Spleen (tissue), 11 donors: Measurements from ENCODE around the gene ITPR2. TPM values are rescaled to one million over a fixed set of nuclear protein-coding genes. Genes with fewer than 3 reads are reported as not detected.

ENCODE experiments used
- DNase-seq: peaks from one replicate; pipeline ENCODE4 v3.0.0-alpha.2; 2020
- H3K27ac ChIP-seq, 8 donors: fragments of 200-600 bp; sonication (generic) in 7 of 8; 1 replicate in 4 of 8; 2 replicates in 4 of 8; pipeline versions ENCODE4 v1.5.0 to v1.8.0; 2016 to 2021; ENCODE audit warnings: inconsistent platforms in 4 of 8, mild to moderate bottlenecking in 4 of 8, moderate library complexity in 1 of 8
- H3K27me3 ChIP-seq, 7 donors: fragments of 200-600 bp; sonication (generic) in 6 of 7; replicated peaks in 1 of 7; 1 replicate in 4 of 7; 2 replicates in 3 of 7; pipeline versions ENCODE4 v1.5.0 to v1.8.0; 2016 to 2021; ENCODE audit warnings: inconsistent platforms in 3 of 7, mild to moderate bottlenecking in 1 of 7
- H3K36me3 ChIP-seq, 6 donors: fragments of 200-600 bp; sonication (generic) in 5 of 6; 1 replicate in 4 of 6; 2 replicates in 2 of 6; pipeline versions ENCODE4 v1.5.0 to v1.8.0; 2016 to 2021; ENCODE audit warnings: inconsistent platforms in 2 of 6
- H3K4me1 ChIP-seq, 6 donors: fragments of 200-600 bp; sonication (generic) in 5 of 6; 1 replicate in 3 of 6; 2 replicates in 3 of 6; pipeline versions ENCODE4 v1.5.0 to v1.8.0; 2016 to 2021; ENCODE audit warnings: inconsistent platforms in 3 of 6
- H3K4me3 ChIP-seq, 8 donors: fragments of 200-600 bp; sonication (generic) in 7 of 8; 1 replicate in 4 of 8; 2 replicates in 4 of 8; pipeline versions ENCODE4 v1.5.0 to v1.8.0; 2016 to 2021; ENCODE audit warnings: inconsistent platforms in 4 of 8, mild to moderate bottlenecking in 4 of 8, moderate library complexity in 2 of 8
- H3K9me3 ChIP-seq, 8 donors: fragments of 200-600 bp; sonication (generic) in 7 of 8; 1 replicate in 4 of 8; 2 replicates in 4 of 8; pipeline versions ENCODE4 v1.5.0 to v1.8.0; 2016 to 2021; ENCODE audit warnings: inconsistent platforms in 4 of 8
- CTCF ChIP-seq, 11 experiments: fragments of 200-600 bp in 7 of 11; fragments of 450-650 bp in 4 of 11; sonication (generic) in 4 of 11; IDR thresholded peaks in 8 of 11; conservative IDR thresholded peaks in 3 of 11; 1 replicate in 7 of 11; 2 replicates in 4 of 11; pipeline versions ENCODE4 v1.4.0 to v1.8.0; 2016 to 2021; ENCODE audit warnings: antibody characterized with exemption in 11 of 11, inconsistent platforms in 4 of 11, mild to moderate bottlenecking in 1 of 11
- POLR2A ChIP-seq, 3 donors: fragments of 450-650 bp; IDR thresholded peaks; one replicate each; pipeline ENCODE4 v1.5.1; 2017; ENCODE audit warnings: antibody characterized with exemption in 3 of 3, mild to moderate bottlenecking in 1 of 3
- POLR2AphosphoS5 ChIP-seq, 3 donors: sonication (generic); formaldehyde crosslinking; IDR thresholded peaks; one replicate each; pipeline ENCODE4 v1.5.1; 2017; ENCODE audit warnings: antibody characterized with exemption in 3 of 3
- WGBS, 5 donors: extraction: QIAGEN DNeasy Blood & Tissue Kit in 3 of 5; methylation state at CpG; one replicate each; pipeline versions ENCODE4 v1.1.5 to v1.1.7; 2013 to 2018; 5-methylcytosine and 5-hydroxymethylcytosine counted together
- intact Hi-C: fragments of 100-400 bp; cut with DNase I; formaldehyde crosslinking; loops from one replicate; pipeline ENCODE4 v1.15.0; 2023; ENCODE audit warnings: low total_unique reads
- polyA plus RNA-seq, 3 donors: library from polyadenylated mRNA; stranded (reverse); fragments of 200-250 nt; gene quantifications; one replicate each; pipeline ENCODE4 v1.2.1, GENCODE V29; 2013
- total RNA-seq, 7 donors: library from RNA; depleted of rRNA in 3 of 7; stranded (reverse); fragments of >200 nt in 3 of 7; fragmentation: NEBNext Ultra II Directional in 4 of 7; extraction: Animal tissue kit (Norgen Biotek cat#: 25700) in 4 of 7; gene quantifications; one replicate each; pipeline versions ENCODE4 v1.1.0 to v1.2.1, GENCODE V29; 2016 to 2021
- donor health status: healthy with polysubstance abuse.
- donor health status: DM: no; HTN: no; CAD: no; lungs with moderate emphysema.
- donor health status: DM: no; HTN: no; CAD: no.
- donor health status: Bipolar disorder and iron deficiency.
- donor health status: healthy.
- donor health status: DM: no; HTN: no; CAD: no.
- donor health status: DM: yes; HTN: yes; CAD: no.

ITPR2 gene
- total and polyA plus RNA-seq, 10 donors: 3.2 to 105 (median 60.4) TPM

GRCh38 chr12:26699237-26699636 lies 133.8 kb downstream of the ITPR2 start:
- Histone ChIP-seq H3K27ac (no peak overlapping the region), H3K27me3 (no peaks in the 10 kb centered on the region), H3K4me3 (no peak overlapping the region), H3K9me3 (no peaks in the 10 kb centered on the region), H3K4me1 (peaks cover 0 to 6% (median 3%) of the 10 kb centered on the region in 6 donors), H3K36me3 (peaks cover 0 to 54% (median 3%) of the 10 kb centered on the region in 6 donors)
- WGBS, 5 donors: 93 to 100% (median 94%) methylated on average over 2 of the region's 2 CpGs
- DNase-seq: no peak
- intact Hi-C loops: no loop called here
- TF ChIP-seq POLR2A (IDR thresholded peaks at IDR 0.05) (no peak), POLR2AphosphoS5 (IDR thresholded peaks at IDR 0.05) (no peak), CTCF (IDR thresholded peaks at IDR 0.05 in 8 of 11, conservative IDR thresholded peaks at IDR 0.05 in 3 of 11) (no peak)

- no peak for DNase-seq
- H3K27me3 ChIP-seq: no peaks in the 10 kb centered on the region
- peaks cover 0 to 64% (median 8%) of the 10 kb centered on the region in 6 donors for H3K36me3 ChIP-seq
- H3K4me1 ChIP-seq: no peaks in the 10 kb centered on the region
- H3K4me3 ChIP-seq: no peak overlapping the region
- H3K27ac ChIP-seq: no peak overlapping the region
- no peaks in the 10 kb centered on the region for H3K9me3 ChIP-seq
- 94 to 98% (median 96%) methylated on average over 4 of the region's 4 CpGs for WGBS, 5 donors
- intact Hi-C loops: no loop called here
- no peak for TF ChIP-seq POLR2AphosphoS5 (IDR thresholded peaks at IDR 0.05)
Measured at GRCh38 chr12:26698186-26698585, 134.8 kb downstream of the ITPR2 start.

- TF ChIP-seq POLR2A (IDR thresholded peaks at IDR 0.05) (no peak), CTCF (IDR thresholded peaks at IDR 0.05 in 8 of 11, conservative IDR thresholded peaks at IDR 0.05 in 3 of 11) (no peak), POLR2AphosphoS5 (IDR thresholded peaks at IDR 0.05) (no peak)
- intact Hi-C loops: no loop called here
- DNase-seq: no peak
- H3K9me3 ChIP-seq: no peaks in the 10 kb centered on the region
- H3K36me3 ChIP-seq: peaks cover 0 to 73% (median 10%) of the 10 kb centered on the region in 6 donors
- WGBS, 5 donors: 84 to 96% (median 88%) methylated on average over 3 of the region's 3 CpGs
- H3K4me3 ChIP-seq: no peak overlapping the region
- H3K4me1 ChIP-seq: no peaks in the 10 kb centered on the region
- H3K27me3 ChIP-seq: no peaks in the 10 kb centered on the region
- H3K27ac ChIP-seq: no peak overlapping the region
Measured at GRCh38 chr12:26697217-26697616, 135.8 kb downstream of the ITPR2 start.

GRCh38 chr12:26696613-26697092 lies 136.3 kb downstream of the ITPR2 start:
- WGBS, 5 donors: 78 to 93% (median 91%) methylated on average over 7 of the region's 7 CpGs
- intact Hi-C loops: no loop called here
- Histone ChIP-seq H3K9me3 (no peaks in the 10 kb centered on the region), H3K4me1 (no peaks in the 10 kb centered on the region), H3K36me3 (peaks cover 0 to 77% (median 10%) of the 10 kb centered on the region in 6 donors), H3K27ac (no peak overlapping the region), H3K4me3 (no peak overlapping the region), H3K27me3 (no peaks in the 10 kb centered on the region)
- TF ChIP-seq POLR2AphosphoS5 (IDR thresholded peaks at IDR 0.05) (no peak), CTCF (IDR thresholded peaks at IDR 0.05 in 8 of 11, conservative IDR thresholded peaks at IDR 0.05 in 3 of 11) (no peak), POLR2A (IDR thresholded peaks at IDR 0.05) (no peak)
- no peak for DNase-seq
